ENCODE measurements around the gene PML. TPM values are rescaled to one million over a fixed set of nuclear protein-coding genes. Genes with fewer than 3 reads are reported as not detected.

PML gene
- total RNA-seq, 2 experiments from 2014 or later, result 72.6 to 75.4 TPM

DNA sequence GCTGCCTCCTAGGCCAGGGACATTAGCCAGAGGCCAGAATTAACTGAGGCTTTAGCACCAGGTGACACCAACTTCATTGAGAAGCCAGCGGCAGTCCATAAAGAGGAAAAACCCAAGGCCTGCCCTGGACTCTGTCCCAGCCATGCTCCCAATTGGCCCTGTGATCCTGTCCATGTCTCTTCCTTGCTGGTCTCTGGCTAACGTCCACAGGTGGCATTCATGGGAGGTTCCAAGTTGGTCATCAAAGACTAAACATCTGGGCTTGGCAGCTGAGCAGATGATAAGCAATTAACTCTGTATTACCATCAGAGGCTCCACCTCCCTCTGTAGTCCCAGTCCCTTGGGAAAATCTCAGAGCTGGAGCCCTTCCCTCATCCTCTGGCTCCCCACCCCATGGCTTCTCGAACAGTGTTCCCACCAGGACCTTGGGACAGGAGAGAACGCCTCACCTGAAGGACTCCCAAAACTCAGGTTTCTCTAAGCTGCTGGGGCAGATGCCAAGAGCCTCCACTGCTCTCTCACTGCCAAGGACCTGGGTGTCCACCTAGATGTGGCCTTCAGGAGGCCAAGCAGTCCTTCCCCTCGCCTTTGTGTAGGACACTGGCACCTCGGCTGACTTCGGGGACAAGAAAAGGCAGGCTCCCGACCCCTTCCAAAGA is 47.4 kb downstream of the PML start:
- intact Hi-C loops (cut with DNase I, micrococcal nuclease), result no loop called here
- POLR2A ChIA-PET, result no interaction called here
- Mint-ChIP-seq H3K4me3 (no peak overlapping the region), H3K9me3 (ENCODE audit: low read depth) (no peaks in the 10 kb centered on the region), H3K27me3 (no peaks in the 10 kb centered on the region), H3K27ac (no peak overlapping the region), H3K4me1 (no peaks in the 10 kb centered on the region), H3K36me3 (ENCODE audit: low read depth) (peaks cover 4% of the 10 kb centered on the region)
- ATAC-seq (no peak), DNase-seq (no peak)
- CTCF ChIA-PET, result interaction anchor here (1.0 kb wide), 1 partner anchor 66 kb away, joined by 3 read pairs; no protein-coding TSS in a partner anchor

DNA sequence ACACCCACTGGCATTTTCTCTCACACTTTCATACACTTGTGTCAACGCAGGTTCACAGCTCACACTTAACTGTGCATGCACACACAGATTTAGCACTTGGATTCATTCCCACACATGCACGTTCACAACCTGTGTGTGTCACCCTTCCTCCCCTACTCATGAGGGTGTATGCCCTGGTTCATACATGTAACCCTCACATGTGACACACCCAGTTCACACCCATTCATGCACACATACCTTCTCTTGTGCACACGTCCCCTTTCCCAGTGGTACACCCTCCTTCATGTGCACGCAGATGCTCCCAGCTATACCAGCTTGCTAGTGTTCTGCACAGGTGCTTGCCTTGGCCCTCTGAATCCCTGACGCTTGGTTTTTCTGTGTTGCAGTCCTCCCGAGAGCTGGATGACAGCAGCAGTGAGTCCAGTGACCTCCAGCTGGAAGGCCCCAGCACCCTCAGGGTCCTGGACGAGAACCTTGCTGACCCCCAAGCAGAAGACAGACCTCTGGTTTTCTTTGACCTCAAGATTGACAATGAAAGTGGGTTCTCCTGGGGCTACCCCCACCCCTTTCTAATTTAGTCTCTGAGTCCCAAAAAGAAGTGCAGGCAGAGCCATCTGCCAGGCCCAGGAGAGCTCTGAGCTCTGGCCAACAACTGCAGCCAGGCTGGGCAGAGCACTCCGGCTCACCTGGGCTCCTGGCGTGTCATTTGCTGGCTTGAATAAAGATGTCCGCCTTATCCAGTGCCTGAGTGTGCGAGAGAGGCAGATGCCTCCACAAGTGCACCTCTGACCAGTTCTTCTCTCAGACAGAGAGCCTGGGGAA is 48.3 kb downstream of the PML start:
- POLR2A ChIA-PET, result no interaction called here

DNA sequence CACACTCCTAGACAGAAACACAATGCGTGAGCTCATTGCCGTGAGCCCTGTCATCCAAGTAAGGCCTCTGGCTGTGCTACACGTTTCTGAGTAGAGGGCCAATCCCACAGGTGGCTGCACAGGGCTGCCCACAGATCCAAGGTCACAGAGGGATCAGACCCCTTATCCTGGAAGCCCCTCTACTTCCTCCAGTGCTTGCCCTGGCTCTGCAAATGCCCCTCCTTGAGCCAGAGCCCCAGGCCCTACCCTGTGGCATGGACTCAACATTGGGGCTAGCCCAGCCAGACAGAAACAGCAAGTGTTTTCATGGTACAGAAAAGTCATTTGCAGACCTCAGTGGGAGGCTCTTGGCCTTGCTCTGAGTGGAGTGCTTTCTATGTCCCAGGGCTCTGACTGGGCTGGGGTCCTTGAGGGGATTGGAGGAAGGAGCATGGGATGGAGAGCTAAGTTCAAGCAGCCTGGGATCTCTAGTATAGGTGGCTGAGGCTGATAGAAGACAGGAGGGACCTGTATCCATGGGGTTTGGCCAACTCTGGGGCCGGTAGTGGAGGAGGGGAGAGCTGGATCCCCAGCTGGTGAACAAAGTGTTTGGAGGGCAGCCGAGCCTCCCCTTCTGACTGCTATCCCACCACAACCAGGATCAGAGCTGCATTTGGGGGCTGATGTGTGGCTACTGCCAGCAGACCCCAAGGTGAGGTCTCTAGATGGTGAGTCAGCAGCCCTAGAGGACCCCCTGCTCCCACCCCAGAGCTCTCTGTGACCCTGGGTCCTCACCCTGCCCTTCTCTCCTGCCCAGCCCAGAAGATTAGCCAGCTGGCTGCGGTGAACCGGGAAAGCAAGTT is 49.1 kb downstream of the PML start:
- CTCF ChIA-PET, result interaction anchor here (0.6 to 2.1 kb wide), 4 partner anchors 9 to 70 kb away, joined by 4 to 7 read pairs (median 4); no protein-coding TSS in a partner anchor
- no peak overlapping the region for H3K4me3 Mint-ChIP-seq
- intact Hi-C loops (cut with DNase I, micrococcal nuclease), result no loop called here
- H3K4me1 Mint-ChIP-seq, result peaks cover 9% of the 10 kb centered on the region
- no peaks in the 10 kb centered on the region for H3K27me3 Mint-ChIP-seq
- H3K27ac Mint-ChIP-seq, result no peak overlapping the region
- ATAC-seq (no peak), DNase-seq (no peak)
- H3K9me3 Mint-ChIP-seq (ENCODE audit: low read depth), result no peaks in the 10 kb centered on the region
- H3K36me3 Mint-ChIP-seq (ENCODE audit: low read depth), result no peaks in the 10 kb centered on the region
- POLR2A ChIA-PET, result no interaction called here

More for the DNA sequence above, 48.3 kb downstream of the PML start:
- Mint-ChIP-seq H3K4me1 (peaks cover under 1% of the 10 kb centered on the region), H3K27me3 (no peaks in the 10 kb centered on the region), H3K4me3 (no peak overlapping the region), H3K9me3 (ENCODE audit: low read depth) (no peaks in the 10 kb centered on the region), H3K27ac (no peak overlapping the region), H3K36me3 (ENCODE audit: low read depth) (peaks cover 1% of the 10 kb centered on the region)
- CTCF ChIA-PET, result interaction anchor here (0.6 to 2.1 kb wide), 3 partner anchors 8 to 69 kb away, joined by 4 to 7 read pairs (median 4); no protein-coding TSS in a partner anchor
- no peak for DNase-seq
- intact Hi-C loops (cut with DNase I, micrococcal nuclease), result no loop called here
- no peak for ATAC-seq

DNA sequence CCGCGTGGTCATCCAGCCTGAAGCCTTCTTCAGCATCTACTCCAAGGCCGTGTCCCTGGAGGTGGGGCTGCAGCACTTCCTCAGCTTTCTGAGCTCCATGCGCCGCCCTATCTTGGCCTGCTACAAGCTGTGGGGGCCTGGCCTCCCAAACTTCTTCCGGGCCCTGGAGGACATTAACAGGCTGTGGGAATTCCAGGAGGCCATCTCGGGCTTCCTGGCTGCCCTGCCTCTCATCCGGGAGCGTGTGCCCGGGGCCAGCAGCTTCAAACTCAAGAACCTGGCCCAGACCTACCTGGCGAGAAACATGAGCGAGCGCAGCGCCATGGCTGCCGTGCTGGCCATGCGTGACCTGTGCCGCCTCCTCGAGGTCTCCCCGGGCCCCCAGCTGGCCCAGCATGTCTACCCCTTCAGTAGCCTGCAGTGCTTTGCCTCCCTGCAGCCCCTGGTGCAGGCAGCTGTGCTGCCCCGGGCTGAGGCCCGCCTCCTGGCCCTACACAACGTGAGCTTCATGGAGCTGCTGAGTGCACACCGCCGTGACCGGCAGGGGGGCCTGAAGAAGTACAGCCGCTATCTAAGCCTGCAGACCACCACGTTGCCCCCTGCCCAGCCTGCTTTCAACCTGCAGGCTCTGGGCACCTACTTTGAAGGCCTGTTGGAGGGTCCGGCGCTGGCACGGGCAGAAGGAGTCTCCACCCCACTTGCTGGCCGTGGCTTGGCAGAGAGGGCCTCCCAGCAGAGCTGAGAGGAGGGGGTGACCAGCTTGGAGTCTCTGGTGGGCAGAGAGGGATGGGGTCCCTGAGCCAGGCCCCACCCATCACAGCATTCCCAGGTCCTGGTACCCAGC is 50.0 kb downstream of the PML start:
- ATAC-seq (no peak), DNase-seq (no peak)
- H3K27ac Mint-ChIP-seq, result no peak overlapping the region
- no peaks in the 10 kb centered on the region for H3K9me3 Mint-ChIP-seq (ENCODE audit: low read depth)
- peaks cover 10% of the 10 kb centered on the region for H3K4me1 Mint-ChIP-seq
- CTCF ChIA-PET, result interaction anchor here (0.7 to 2.1 kb wide), 5 partner anchors 9 to 591 kb away, joined by 3 to 7 read pairs (median 4); no protein-coding TSS in a partner anchor
- no peaks in the 10 kb centered on the region for H3K36me3 Mint-ChIP-seq (ENCODE audit: low read depth)
- intact Hi-C loops (cut with DNase I, micrococcal nuclease), result no loop called here
- H3K27me3 Mint-ChIP-seq, result no peaks in the 10 kb centered on the region
- POLR2A ChIA-PET, result no interaction called here
- no peak overlapping the region for H3K4me3 Mint-ChIP-seq

DNA sequence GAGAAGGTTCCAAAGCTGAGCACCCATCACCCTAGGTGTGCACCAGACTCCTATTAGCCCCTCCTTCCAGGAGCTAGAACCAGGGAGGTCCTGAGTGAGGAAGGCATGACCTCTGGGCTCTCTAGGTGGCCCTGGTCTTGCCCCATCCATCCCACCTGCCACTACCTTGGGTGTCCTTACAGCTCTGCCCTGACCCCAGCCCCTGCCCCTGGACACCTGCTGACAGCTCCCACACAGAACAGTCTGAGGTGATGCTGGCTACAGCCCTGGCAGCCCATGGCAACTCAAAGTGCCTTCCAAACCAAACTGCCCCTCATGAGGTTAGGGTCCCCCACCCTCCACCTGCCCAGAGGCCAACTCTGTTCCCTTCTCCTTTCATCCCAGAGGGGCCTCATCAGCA is 50.7 kb downstream of the PML start:
- no peaks in the 10 kb centered on the region for H3K9me3 Mint-ChIP-seq (ENCODE audit: low read depth)
- ATAC-seq (no peak), DNase-seq (no peak)
- H3K27me3 Mint-ChIP-seq, result no peaks in the 10 kb centered on the region
- H3K4me3 Mint-ChIP-seq, result no peak overlapping the region
- H3K36me3 Mint-ChIP-seq (ENCODE audit: low read depth), result no peaks in the 10 kb centered on the region
- CTCF ChIA-PET, result interaction anchor here (0.7 to 1.4 kb wide), 5 partner anchors 9 to 590 kb away, joined by 3 to 7 read pairs (median 4); no protein-coding TSS in a partner anchor
- POLR2A ChIA-PET, result no interaction called here
- no peak overlapping the region for H3K27ac Mint-ChIP-seq
- intact Hi-C loops (cut with DNase I, micrococcal nuclease), result no loop called here
- H3K4me1 Mint-ChIP-seq, result peaks cover 10% of the 10 kb centered on the region

DNA sequence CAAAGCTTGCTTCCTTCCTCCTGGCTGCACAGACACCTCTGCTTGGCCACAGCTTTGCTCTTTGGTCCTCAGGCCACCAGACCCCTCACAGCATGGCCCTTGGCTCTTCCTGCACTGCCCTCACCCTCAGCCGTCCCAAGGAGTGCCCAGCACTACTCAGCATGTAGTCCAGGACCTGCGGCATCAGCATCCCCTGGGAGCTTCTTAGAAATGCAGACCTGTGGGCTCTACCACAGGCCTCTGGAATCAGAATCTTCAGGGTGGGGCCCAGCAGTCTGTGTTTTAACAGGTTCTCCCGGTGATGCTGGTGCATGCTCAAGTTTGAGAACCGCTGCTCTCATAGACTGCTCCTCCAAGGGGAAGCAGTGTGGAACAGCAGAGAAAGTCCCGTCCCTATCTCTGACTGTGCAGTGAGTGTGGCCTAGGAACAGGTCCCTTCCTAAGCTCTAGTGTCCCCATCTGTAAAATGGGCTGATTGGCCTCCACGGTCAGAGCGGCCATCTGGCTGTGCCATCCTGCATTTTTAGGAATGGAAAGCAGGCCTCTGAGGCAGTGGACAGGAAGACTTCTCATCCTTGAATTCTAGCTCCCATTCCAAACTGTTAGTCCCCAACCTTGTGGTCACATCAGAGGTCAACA is 51.2 kb downstream of the PML start:
- H3K4me3 Mint-ChIP-seq, result no peak overlapping the region
- no peaks in the 10 kb centered on the region for H3K36me3 Mint-ChIP-seq (ENCODE audit: low read depth)
- no peak for ATAC-seq
- peaks cover 10% of the 10 kb centered on the region for H3K4me1 Mint-ChIP-seq
- H3K27ac Mint-ChIP-seq, result no peak overlapping the region
- H3K27me3 Mint-ChIP-seq, result no peaks in the 10 kb centered on the region
- ChIA-PET POLR2A (no interaction called here), CTCF (interaction anchor here (0.6 to 1.4 kb wide), 4 partner anchors 8 to 589 kb away, joined by 3 to 7 read pairs (median 4); no protein-coding TSS in a partner anchor)
- H3K9me3 Mint-ChIP-seq (ENCODE audit: low read depth), result no peaks in the 10 kb centered on the region
- DNase-seq, result no peak
- intact Hi-C loops (cut with DNase I, micrococcal nuclease), result no loop called here

DNA sequence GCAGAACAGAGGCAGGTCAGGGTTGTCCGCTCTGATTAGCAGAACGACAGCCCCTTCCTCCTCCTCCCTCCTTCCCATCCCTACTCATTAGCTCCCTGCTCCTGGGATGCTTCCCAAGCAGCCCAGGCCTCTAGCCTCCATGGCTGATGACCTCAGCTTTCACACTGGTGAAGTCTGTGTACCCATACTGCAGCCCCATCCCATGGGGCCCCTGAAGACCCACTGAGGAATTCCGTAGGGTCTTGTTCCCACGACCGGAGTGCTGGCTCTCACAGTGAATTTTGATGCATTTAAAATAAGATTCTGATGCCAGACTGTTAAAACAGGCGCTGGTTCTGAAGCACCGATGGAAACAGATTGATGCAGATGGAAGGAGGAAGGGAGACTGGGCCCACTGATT is 51.8 kb downstream of the PML start:
- no peak overlapping the region for H3K4me3 Mint-ChIP-seq
- DNase-seq, result no peak
- H3K27ac Mint-ChIP-seq, result no peak overlapping the region
- CTCF ChIA-PET, result interaction anchor here (0.6 to 1.4 kb wide), 5 partner anchors 7 to 1185 kb away, joined by 3 to 7 read pairs (median 4); no protein-coding TSS in a partner anchor
- POLR2A ChIA-PET, result no interaction called here
- no peaks in the 10 kb centered on the region for H3K9me3 Mint-ChIP-seq (ENCODE audit: low read depth)
- no peaks in the 10 kb centered on the region for H3K36me3 Mint-ChIP-seq (ENCODE audit: low read depth)
- intact Hi-C loops (cut with DNase I, micrococcal nuclease), result no loop called here
- ATAC-seq, result no peak
- H3K4me1 Mint-ChIP-seq, result peaks cover 10% of the 10 kb centered on the region
- no peaks in the 10 kb centered on the region for H3K27me3 Mint-ChIP-seq

- Mint-ChIP-seq H3K4me3 (no peak overlapping the region), H3K27ac (no peak overlapping the region), H3K9me3 (ENCODE audit: low read depth) (no peaks in the 10 kb centered on the region), H3K36me3 (ENCODE audit: low read depth) (no peaks in the 10 kb centered on the region), H3K27me3 (no peaks in the 10 kb centered on the region), H3K4me1 (peaks cover 15% of the 10 kb centered on the region)
- no peak for DNase-seq
- no peak for ATAC-seq
- intact Hi-C loops (cut with DNase I, micrococcal nuclease), result loop anchor here in 1 of 2 experiments (10.0 kb wide), 1 partner anchor 255 kb away; no protein-coding TSS in a partner anchor
- ChIA-PET POLR2A (no interaction called here), CTCF (interaction anchor here (0.7 to 3.4 kb wide), 6 partner anchors 11 to 79 kb away, joined by 3 to 31 read pairs (median 15); partner anchors contain the start of gene PML)
Observed at GRCh38 chr15:74050127-74050526, 55.6 kb downstream of the PML start.

- Mint-ChIP-seq H3K4me1 (peaks cover 15% of the 10 kb centered on the region), H3K9me3 (ENCODE audit: low read depth) (no peaks in the 10 kb centered on the region), H3K36me3 (ENCODE audit: low read depth) (no peaks in the 10 kb centered on the region), H3K27me3 (no peaks in the 10 kb centered on the region), H3K27ac (no peak overlapping the region), H3K4me3 (no peak overlapping the region)
- DNase-seq (no peak), ATAC-seq (no peak)
- CTCF ChIA-PET, result interaction anchor here (0.6 to 1.4 kb wide), 3 partner anchors 24 to 102 kb away, joined by 3 read pairs; no protein-coding TSS in a partner anchor
- intact Hi-C loops (cut with DNase I, micrococcal nuclease), result loop anchor here in 1 of 2 experiments (10.0 kb wide), 1 partner anchor 254 kb away; no protein-coding TSS in a partner anchor
- POLR2A ChIA-PET, result no interaction called here
Observed at GRCh38 chr15:74050556-74051234, 56.2 kb downstream of the PML start.
